Activated B cell treated with CpG ODN at 0.5 μM for 24 hours (primary cell): ENCODE measurements around the gene APOA5. TPM values are rescaled to one million over a fixed set of nuclear protein-coding genes. Genes with fewer than 3 reads are reported as not detected.

Source experiments
- ATAC-seq: fragments of 200-7000 bp; cut with Tn5 transposase; one replicate; pipeline ENCODE4 v1.10.0; 2021; ENCODE audit warnings: low read depth, mild to moderate bottlenecking, moderate library complexity
- CTCF ChIA-PET: fragments of 350-600 bp; sonication (Branson Sonifier 250); formaldehyde crosslinking; loops from one replicate; lab custom pipeline; 2021; ENCODE audit warnings: antibody characterized with exemption; lab: Charles Lee
- POLR2A ChIA-PET: fragments of 350-600 bp; sonication (Branson Sonifier 250); formaldehyde crosslinking; loops from one replicate; lab custom pipeline; 2021; ENCODE audit warnings: antibody characterized with exemption; lab: Charles Lee
- DNase-seq: peaks from one replicate; pipeline ENCODE4 v3.0.0; 2022
- H3K27ac Mint-ChIP-seq: one replicate; pipeline ENCODE4 v1.8.0; 2020; ENCODE audit warnings: mixed read lengths
- H3K27me3 Mint-ChIP-seq: one replicate; pipeline ENCODE4 v1.8.0; 2021; ENCODE audit warnings: mixed read lengths
- H3K36me3 Mint-ChIP-seq: one replicate; pipeline ENCODE4 v1.8.0; 2021; ENCODE audit warnings: low read depth, mixed read lengths
- H3K4me1 Mint-ChIP-seq: one replicate; pipeline ENCODE4 v1.8.0; 2021; ENCODE audit warnings: mixed read lengths
- H3K4me3 Mint-ChIP-seq: one replicate; pipeline ENCODE4 v1.8.0; 2020; ENCODE audit warnings: mild to moderate bottlenecking, mixed read lengths
- H3K9me3 Mint-ChIP-seq: one replicate; pipeline ENCODE4 v1.8.0; 2020; ENCODE audit warnings: mixed read lengths
- CTCF ChIP-seq: fragments of 200-600 bp; IDR thresholded peaks from one replicate; pipeline ENCODE4 v1.8.0; 2022; ENCODE audit warnings: antibody characterized with exemption, mild to moderate bottlenecking
- intact Hi-C: fragments of 100-400 bp; cut with micrococcal nuclease; formaldehyde crosslinking; loops from one replicate; pipeline ENCODE4 v1.15.1; 2024
- total RNA-seq: library from RNA; stranded (reverse); gene quantifications from 2 replicates; pipeline ENCODE4 v1.2.3, GENCODE V29; 2022

The APOA5 gene
- total RNA-seq, 1 donor from 2014 or later, result not detected

- intact Hi-C loops, result no loop called here
- Mint-ChIP-seq H3K9me3 (no peaks in the 10 kb centered on the region), H3K27ac (no peak overlapping the region), H3K4me3 (no peak overlapping the region), H3K27me3 (peaks cover 4% of the 10 kb centered on the region), H3K4me1 (peaks cover 13% of the 10 kb centered on the region), H3K36me3 (no peaks in the 10 kb centered on the region)
- DNase-seq (no peak), ATAC-seq (no peak)
- ChIA-PET CTCF (no interaction called here), POLR2A (no interaction called here)
- TF ChIP-seq CTCF, result no peak
Observed at GRCh38 chr11:116833816-116834534, 42.3 kb upstream of the APOA5 start.

- TF ChIP-seq CTCF, result no peak
- ChIA-PET POLR2A (no interaction called here), CTCF (no interaction called here)
- Mint-ChIP-seq H3K4me1 (peaks cover 13% of the 10 kb centered on the region), H3K9me3 (no peaks in the 10 kb centered on the region), H3K27me3 (peaks cover 4% of the 10 kb centered on the region), H3K36me3 (no peaks in the 10 kb centered on the region), H3K4me3 (no peak overlapping the region), H3K27ac (no peak overlapping the region)
- intact Hi-C loops, result no loop called here
- DNase-seq, result no peak
- no peak for ATAC-seq
Observed at GRCh38 chr11:116833491-116833815, 41.8 kb upstream of the APOA5 start.

- intact Hi-C loops, result no loop called here
- Mint-ChIP-seq H3K36me3 (no peaks in the 10 kb centered on the region), H3K27ac (no peak overlapping the region), H3K4me1 (peaks cover 13% of the 10 kb centered on the region), H3K9me3 (no peaks in the 10 kb centered on the region), H3K4me3 (no peak overlapping the region), H3K27me3 (peaks cover 4% of the 10 kb centered on the region)
- ChIA-PET CTCF (no interaction called here), POLR2A (no interaction called here)
- ATAC-seq (no peak), DNase-seq (no peak)
- TF ChIP-seq CTCF, result no peak
Observed at GRCh38 chr11:116832350-116833290, 40.9 kb upstream of the APOA5 start.

GRCh38 chr11:116831790-116832349 lies 40.2 kb upstream of the APOA5 start:
- Mint-ChIP-seq H3K27me3 (peaks cover 4% of the 10 kb centered on the region), H3K9me3 (no peaks in the 10 kb centered on the region), H3K36me3 (no peaks in the 10 kb centered on the region), H3K27ac (no peak overlapping the region), H3K4me1 (peaks cover 13% of the 10 kb centered on the region), H3K4me3 (no peak overlapping the region)
- intact Hi-C loops, result no loop called here
- DNase-seq (no peak), ATAC-seq (no peak)
- POLR2A ChIA-PET, result no interaction called here
- TF ChIP-seq CTCF, result no peak
- CTCF ChIA-PET, result no interaction called here
